ENCODE measurements around the gene RAB34. TPM values are rescaled to one million over a fixed set of nuclear protein-coding genes. Genes with fewer than 3 reads are reported as not detected.

The RAB34 gene
- total RNA-seq, 1 donor from 2014 or later = 81.3 TPM

- DNase-seq (ENCODE audit: low spot score) = no peak
- ATAC-seq = no peak
- intact Hi-C loops (cut with DNase I) = no loop called here
These were observed 30.4 kb upstream of the RAB34 start for GRCh38 chr17:28747801-28748750.

GRCh38 chr17:28747051-28747691 lies 29.5 kb upstream of the RAB34 start:
- DNase-seq (ENCODE audit: low spot score) = no peak
- no peak for ATAC-seq
- intact Hi-C loops (cut with DNase I) = no loop called here

- ATAC-seq (no peak), DNase-seq (ENCODE audit: low spot score) (no peak)
- intact Hi-C loops (cut with DNase I) = no loop called here
These were observed 29.0 kb upstream of the RAB34 start for GRCh38 chr17:28746611-28747050.

GRCh38 chr17:28745786-28746411 lies 28.2 kb upstream of the RAB34 start:
- ATAC-seq = no peak
- DNase-seq (ENCODE audit: low spot score) = no peak
- intact Hi-C loops (cut with DNase I) = no loop called here

- ATAC-seq (peak; percentile 58), DNase-seq (ENCODE audit: low spot score) (peak; percentile 81)
- intact Hi-C loops (cut with DNase I) = no loop called here
These were observed 27.5 kb upstream of the RAB34 start for GRCh38 chr17:28744972-28745785.

- ATAC-seq (peak; percentile 54), DNase-seq (ENCODE audit: low spot score) (peak; percentile 83)
- intact Hi-C loops (cut with DNase I) = no loop called here
These were observed 26.7 kb upstream of the RAB34 start for GRCh38 chr17:28744104-28744971.

- intact Hi-C loops (cut with DNase I) = no loop called here
- DNase-seq (ENCODE audit: low spot score) = peak; percentile 90
These were observed 25.8 kb upstream of the RAB34 start, which contains the start of gene TRAF4 for GRCh38 chr17:28743243-28744103. TRAF4 (plus strand) TSS chr17:28744011; CDS start chr17:28744113, 102 bp downstream.

GRCh38 chr17:28741358-28742349 lies 24.0 kb upstream of the RAB34 start:
- no peak for ATAC-seq
- DNase-seq (ENCODE audit: low spot score) = no peak
- intact Hi-C loops (cut with DNase I) = no loop called here

More at GRCh38 chr17:28743243-28744103, 25.8 kb upstream of the RAB34 start, which contains the start of gene TRAF4:
- ATAC-seq = peak; percentile 80

- no peak for ATAC-seq
- DNase-seq (ENCODE audit: low spot score) = no peak
- intact Hi-C loops (cut with DNase I) = no loop called here
These were observed 23.0 kb upstream of the RAB34 start for GRCh38 chr17:28740406-28741357.

GRCh38 chr17:28738680-28739384 lies 21.2 kb upstream of the RAB34 start:
- intact Hi-C loops (cut with DNase I) = no loop called here
- no peak for DNase-seq (ENCODE audit: low spot score)
- ATAC-seq = no peak

- no peak for ATAC-seq
- DNase-seq (ENCODE audit: low spot score) = no peak
- intact Hi-C loops (cut with DNase I) = no loop called here
These were observed 20.4 kb upstream of the RAB34 start for GRCh38 chr17:28737770-28738679.

GRCh38 chr17:28737316-28737715 lies 19.6 kb upstream of the RAB34 start:
- DNase-seq (ENCODE audit: low spot score) = no peak
- intact Hi-C loops (cut with DNase I) = no loop called here
- no peak for ATAC-seq

All from sciatic nerve (tissue), 2 donors.